IPS-18c (cell line): ENCODE measurements around the gene IRS1.

Experiments used
- H3K4me3 ChIP-seq: 2 replicates; pipeline ENCODE4 v1.7.0; 2013; ENCODE audit warnings: low read depth, mild to moderate bottlenecking, low read length, moderate library complexity; ENCODE audit not compliant: insufficient read depth
- H3K9me3 ChIP-seq: one replicate; pipeline ENCODE4 v1.6.1; 2013; ENCODE audit warnings: mild to moderate bottlenecking, low read length, moderate library complexity; ENCODE audit not compliant: control insufficient read depth, insufficient read depth

The IRS1 gene

GRCh38 chr2:226743915-226744314 is 55.7 kb downstream of the IRS1 start:
- Histone ChIP-seq H3K9me3 (no peaks in the 10 kb centered on the region), H3K4me3 (no peak overlapping the region)

- H3K9me3 ChIP-seq = no peaks in the 10 kb centered on the region
Measured at GRCh38 chr2:226742347-226742746, 57.3 kb downstream of the IRS1 start.

GRCh38 chr2:226740039-226740648 is 59.5 kb downstream of the IRS1 start:
- H3K9me3 ChIP-seq = no peaks in the 10 kb centered on the region

More at GRCh38 chr2:226742347-226742746, 57.3 kb downstream of the IRS1 start:
- no peak overlapping the region for H3K4me3 ChIP-seq

GRCh38 chr2:226739545-226740030 is 60.0 kb downstream of the IRS1 start:
- no peaks in the 10 kb centered on the region for H3K9me3 ChIP-seq

More at GRCh38 chr2:226740039-226740648, 59.5 kb downstream of the IRS1 start:
- H3K4me3 ChIP-seq = no peak overlapping the region

GRCh38 chr2:226738821-226739544 is 60.6 kb downstream of the IRS1 start:
- no peaks in the 10 kb centered on the region for H3K9me3 ChIP-seq
- H3K4me3 ChIP-seq = no peak overlapping the region

More at GRCh38 chr2:226739545-226740030, 60.0 kb downstream of the IRS1 start:
- no peak overlapping the region for H3K4me3 ChIP-seq

- Histone ChIP-seq H3K9me3 (no peaks in the 10 kb centered on the region), H3K4me3 (no peak overlapping the region)
Measured at GRCh38 chr2:226738191-226738820, 61.3 kb downstream of the IRS1 start.

GRCh38 chr2:226736382-226736781 is 63.2 kb downstream of the IRS1 start:
- Histone ChIP-seq H3K4me3 (no peak overlapping the region), H3K9me3 (no peaks in the 10 kb centered on the region)

GRCh38 chr2:226733927-226734564 is 65.6 kb downstream of the IRS1 start:
- H3K4me3 ChIP-seq = no peak overlapping the region
- H3K9me3 ChIP-seq = no peaks in the 10 kb centered on the region

GRCh38 chr2:226733189-226733858 is 66.3 kb downstream of the IRS1 start:
- Histone ChIP-seq H3K9me3 (no peaks in the 10 kb centered on the region), H3K4me3 (no peak overlapping the region)

- Histone ChIP-seq H3K4me3 (no peak overlapping the region), H3K9me3 (no peaks in the 10 kb centered on the region)
Measured at GRCh38 chr2:226732478-226733188, 67.0 kb downstream of the IRS1 start.

- Histone ChIP-seq H3K9me3 (no peaks in the 10 kb centered on the region), H3K4me3 (no peak overlapping the region)
Measured at GRCh38 chr2:226730481-226730880, 69.1 kb downstream of the IRS1 start.

GRCh38 chr2:226728996-226729395 is 70.6 kb downstream of the IRS1 start:
- H3K9me3 ChIP-seq = no peaks in the 10 kb centered on the region
- H3K4me3 ChIP-seq = no peak overlapping the region

- H3K9me3 ChIP-seq = no peaks in the 10 kb centered on the region
- no peak overlapping the region for H3K4me3 ChIP-seq
Measured at GRCh38 chr2:226727251-226727650, 72.4 kb downstream of the IRS1 start.

- Histone ChIP-seq H3K9me3 (no peaks in the 10 kb centered on the region), H3K4me3 (no peak overlapping the region)
Measured at GRCh38 chr2:226726546-226726945, 73.1 kb downstream of the IRS1 start.

- Histone ChIP-seq H3K9me3 (no peaks in the 10 kb centered on the region), H3K4me3 (no peak overlapping the region)
Measured at GRCh38 chr2:226725126-226725860, 74.3 kb downstream of the IRS1 start.

- no peaks in the 10 kb centered on the region for H3K9me3 ChIP-seq
- H3K4me3 ChIP-seq = no peak overlapping the region
Measured at GRCh38 chr2:226721541-226721940, 78.1 kb downstream of the IRS1 start.
